ENCODE data around the gene USP13.

DNA sequence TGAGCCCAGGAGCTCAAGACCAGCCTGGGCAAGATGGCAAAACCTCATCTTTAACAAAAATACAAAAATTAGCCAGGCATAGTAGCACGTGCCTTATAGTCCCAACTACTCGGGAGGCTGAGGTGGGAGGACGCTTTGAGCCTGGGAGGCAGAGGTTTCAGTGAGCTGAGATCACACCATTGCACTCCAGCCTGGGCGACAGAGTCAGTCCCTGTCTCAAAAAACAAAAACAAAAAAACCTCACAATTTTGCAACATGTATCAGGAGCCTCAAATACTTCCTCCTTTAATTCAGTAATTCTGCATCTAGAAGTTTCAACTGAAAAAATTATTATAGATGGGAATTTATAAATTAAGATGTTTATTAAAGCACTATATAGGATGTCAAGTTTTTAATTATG is 49.5 kb upstream of the USP13 start:
- TF ChIP-seq YY1 (IDR thresholded peaks at IDR 0.05; ENCODE audit: insufficient read depth, insufficient read length) (no peak), ZNF274 (IDR thresholded peaks at IDR 0.05; ENCODE audit: low read depth, low read length) (no peak)
